22Rv1 (cell line): ENCODE measurements around the gene SAMD8.

Source experiments
- ZFX ChIP-seq: fragments of 450-650 bp; IDR thresholded peaks from 2 replicates; pipeline ENCODE4 v1.6.1; 2017; ENCODE audit warnings: antibody characterized with exemption, borderline replicate concordance
- TF ChIP-seq, protein P1 (sequence below): fragments of 450-650 bp; IDR thresholded peaks from 2 replicates; pipeline ENCODE4 v1.5.1; 2017; ENCODE audit warnings: mild to moderate bottlenecking

DNA sequence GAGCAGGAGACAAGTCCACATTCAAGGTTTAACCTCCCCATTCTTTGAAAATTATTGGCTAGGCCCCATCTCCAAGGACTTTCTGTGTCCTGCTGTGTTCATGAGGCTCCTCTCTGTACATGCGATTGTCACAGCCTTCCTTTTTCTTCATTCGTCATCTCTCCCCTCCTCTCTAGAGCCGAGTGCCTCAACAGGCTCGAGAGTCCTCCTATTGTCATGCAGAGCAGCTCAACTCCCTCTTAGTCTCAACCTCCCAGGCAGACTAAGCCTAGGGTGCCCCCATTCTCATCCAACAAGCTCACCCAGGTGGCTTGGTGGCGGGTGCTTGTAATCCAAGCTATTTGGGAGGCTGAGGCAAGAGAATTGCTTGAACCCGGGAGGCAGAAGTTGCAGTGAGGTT lies 35.1 kb upstream of the SAMD8 start:
- TF ChIP-seq, protein P1, sequence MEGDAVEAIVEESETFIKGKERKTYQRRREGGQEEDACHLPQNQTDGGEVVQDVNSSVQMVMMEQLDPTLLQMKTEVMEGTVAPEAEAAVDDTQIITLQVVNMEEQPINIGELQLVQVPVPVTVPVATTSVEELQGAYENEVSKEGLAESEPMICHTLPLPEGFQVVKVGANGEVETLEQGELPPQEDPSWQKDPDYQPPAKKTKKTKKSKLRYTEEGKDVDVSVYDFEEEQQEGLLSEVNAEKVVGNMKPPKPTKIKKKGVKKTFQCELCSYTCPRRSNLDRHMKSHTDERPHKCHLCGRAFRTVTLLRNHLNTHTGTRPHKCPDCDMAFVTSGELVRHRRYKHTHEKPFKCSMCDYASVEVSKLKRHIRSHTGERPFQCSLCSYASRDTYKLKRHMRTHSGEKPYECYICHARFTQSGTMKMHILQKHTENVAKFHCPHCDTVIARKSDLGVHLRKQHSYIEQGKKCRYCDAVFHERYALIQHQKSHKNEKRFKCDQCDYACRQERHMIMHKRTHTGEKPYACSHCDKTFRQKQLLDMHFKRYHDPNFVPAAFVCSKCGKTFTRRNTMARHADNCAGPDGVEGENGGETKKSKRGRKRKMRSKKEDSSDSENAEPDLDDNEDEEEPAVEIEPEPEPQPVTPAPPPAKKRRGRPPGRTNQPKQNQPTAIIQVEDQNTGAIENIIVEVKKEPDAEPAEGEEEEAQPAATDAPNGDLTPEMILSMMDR: no peak
- TF ChIP-seq ZFX: no peak
